ENCODE results near the gene LRRN1.
A peak's percentile ranks its signal among the peaks of the same experiment; 100 is the strongest.

LRRN1 gene
- total RNA-seq = 0 to 0.34 reads per million in 2 donors

DNA sequence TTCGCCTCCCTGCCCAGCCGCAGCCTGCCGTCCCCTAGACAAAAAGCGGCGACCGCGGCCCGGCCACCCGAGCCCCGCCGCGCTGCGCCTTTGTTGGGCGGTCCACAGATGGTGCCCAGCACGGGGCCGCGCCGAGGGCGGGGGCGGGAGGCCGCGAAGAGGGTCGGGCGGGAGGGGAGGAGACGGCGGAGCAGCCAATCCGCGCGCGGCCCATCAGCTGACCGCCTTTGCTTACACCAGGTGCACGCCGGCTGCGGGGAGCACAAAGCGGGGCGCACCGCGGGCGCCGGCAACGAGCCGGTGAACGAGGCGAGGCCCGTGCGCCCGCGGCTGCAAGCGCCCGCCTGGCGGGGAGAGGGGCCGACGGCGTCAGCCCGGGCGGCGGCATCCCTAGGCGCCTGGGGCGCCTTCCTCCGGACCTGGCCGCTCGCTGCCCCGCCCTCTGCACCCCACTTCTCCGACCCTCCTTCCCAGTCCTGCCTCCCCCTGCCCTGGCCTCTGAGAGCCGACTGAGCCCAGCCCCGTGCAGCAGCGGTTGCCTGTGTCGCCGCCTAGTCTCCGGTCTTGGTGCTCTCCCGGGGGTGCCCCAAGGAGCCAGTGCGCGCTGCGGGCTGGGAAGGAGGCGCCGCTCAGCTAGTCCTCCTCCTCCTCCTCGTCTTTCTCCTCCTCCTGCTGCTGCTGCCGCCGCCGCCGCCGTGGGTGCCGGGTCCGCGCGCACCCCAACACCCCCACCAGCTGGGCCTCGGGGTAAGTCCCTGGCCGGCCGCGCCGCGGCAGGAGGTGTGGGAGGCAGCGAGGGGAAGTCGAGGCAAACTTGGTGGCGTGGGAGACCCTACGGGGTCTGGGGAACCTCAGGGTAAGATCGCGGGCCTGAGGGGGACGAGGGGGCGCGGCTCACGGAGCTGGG lies at the start of gene LRRN1:
TSS of gene LRRN1 (plus strand) at position 259 of the 907 bp plus-strand sequence. CDS start 45,211 bp downstream, outside the sequence.
- peak in 1 of 5 experiments; percentile 44 for DNase-seq

DNA sequence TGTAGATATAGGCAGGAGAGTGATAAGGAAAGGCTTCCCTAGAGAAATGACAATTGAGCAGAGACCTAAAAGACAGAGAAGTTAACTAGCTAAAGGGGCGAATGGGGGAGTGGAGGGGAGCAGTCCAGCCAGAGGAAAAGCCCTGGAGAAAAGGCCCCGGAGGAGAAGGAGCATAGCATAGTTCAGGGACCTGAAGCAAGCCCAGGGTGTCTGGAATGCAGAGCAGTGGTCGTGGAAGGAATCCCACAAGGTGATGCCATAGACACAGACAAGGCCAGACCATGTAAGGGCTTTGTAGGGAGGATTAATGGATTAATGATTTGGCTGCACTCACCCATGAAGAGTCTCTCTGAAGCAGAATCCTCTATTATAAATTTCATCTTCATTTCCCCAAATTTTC lies 45.8 kb upstream of the LRRN1 start:
- DNase-seq = no peak

DNA sequence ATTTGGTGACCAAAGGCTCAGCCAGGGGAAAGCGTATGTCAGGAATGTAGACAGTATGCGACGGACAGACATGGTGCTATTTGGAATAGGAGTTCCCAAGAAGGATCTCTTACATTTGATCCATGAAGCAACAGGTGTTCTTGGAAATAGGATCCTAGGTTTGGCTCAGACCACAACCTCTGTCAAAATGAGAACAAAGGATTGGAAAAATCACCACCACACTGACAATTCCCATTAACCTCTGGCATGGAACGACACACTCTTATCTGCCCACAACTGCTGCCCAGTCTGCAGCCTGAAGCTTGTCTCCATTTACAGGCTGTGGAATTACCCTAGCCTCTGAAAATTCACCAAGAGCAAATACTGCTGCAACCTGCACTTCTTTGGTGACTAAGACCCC lies 33.6 kb upstream of the LRRN1 start:
- DNase-seq = no peak

DNA sequence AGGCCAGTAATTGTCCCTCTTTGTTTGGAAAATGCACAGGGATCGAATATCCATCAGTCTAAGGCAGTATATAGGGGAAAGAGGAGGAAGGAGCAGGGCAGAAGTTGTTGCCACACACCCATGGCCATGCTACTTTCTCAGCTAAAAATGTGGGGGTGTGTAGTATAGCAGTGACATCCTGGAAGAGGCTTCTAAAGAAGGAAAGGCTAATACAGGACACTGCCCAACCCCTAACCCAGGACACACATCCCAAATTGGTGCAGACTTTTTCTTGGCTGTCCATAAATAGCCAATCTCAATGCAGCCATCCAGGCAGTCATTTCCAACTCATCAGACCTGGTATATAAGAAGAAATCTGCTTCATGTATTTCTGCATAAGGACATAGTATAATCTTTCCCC lies 33.1 kb upstream of the LRRN1 start:
- DNase-seq = no peak

DNA sequence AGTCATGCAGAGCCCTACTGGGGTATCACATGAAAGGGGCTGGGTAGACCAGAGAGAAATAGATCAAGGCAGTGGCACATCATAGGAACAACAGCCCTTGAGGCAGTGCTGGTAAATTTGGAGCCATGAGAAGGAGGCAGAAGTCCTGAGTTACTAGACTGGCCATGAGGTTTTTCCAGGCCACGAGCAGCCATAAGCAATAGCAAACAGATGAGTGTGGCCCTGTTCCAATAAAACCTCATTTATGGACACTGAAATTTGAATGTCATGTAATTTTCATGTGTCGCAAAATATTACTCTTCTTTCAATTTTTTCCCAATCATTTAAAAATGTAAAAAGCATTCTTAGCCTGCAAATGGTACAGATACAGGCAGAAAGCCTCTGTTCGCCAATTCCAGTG lies 28.1 kb upstream of the LRRN1 start:
- DNase-seq = no peak

DNA sequence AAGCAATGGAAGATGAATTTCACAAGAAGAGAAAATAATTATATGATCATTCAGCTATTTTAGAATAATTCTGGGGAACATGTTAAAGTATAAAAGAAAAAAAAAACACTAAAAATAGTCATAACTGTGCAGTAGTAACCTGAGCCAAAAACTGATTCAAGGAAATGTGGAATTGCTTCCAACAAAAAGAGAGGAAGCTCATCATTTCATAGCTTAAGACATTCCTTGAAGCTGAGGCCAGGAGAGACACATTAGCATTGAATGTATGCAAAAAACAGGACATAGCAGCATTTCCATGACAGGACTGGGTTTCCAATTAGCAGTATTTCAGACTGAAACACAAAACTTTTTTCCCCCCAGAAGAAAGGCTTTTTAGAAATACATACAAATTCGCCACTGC lies 27.7 kb upstream of the LRRN1 start:
- DNase-seq = no peak

DNA sequence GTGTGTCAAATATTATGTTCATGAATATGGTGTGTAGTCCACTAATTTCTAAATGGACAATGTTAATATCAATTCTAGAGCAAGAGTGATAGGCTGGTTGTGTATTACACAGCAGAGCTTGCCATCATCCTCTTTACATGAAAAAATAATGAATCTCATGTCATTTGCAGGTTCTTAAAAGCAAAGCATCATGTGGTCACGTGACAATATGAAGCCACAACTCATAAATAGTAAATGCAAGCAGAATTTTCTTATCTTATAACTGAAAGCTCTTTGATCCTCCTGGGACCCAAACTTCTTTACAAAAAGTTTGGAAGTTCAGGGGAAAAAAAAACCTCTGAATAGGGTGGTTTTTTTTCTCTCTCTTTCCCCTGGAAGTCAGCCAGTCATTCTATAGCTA lies 26.9 kb upstream of the LRRN1 start:
- DNase-seq = no peak

DNA sequence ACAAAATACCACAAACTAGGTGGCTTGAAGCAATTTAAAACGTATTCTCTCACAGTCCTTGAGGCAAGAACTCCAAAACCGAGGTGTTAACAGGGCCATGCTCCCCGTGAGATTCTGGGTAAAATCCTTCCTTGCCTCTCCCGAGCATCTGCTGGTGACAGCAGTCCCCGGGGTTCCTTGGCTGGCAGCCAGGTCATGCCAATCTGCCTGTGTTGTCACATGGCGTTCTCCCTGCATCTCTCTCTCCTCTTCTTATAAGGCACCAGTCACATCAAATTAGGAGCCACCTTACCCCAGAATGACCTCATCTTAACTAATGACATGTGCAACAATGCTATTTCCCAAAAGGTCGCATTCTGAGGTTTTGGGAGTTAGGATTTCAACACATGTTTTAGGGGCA lies 26.3 kb upstream of the LRRN1 start:
- DNase-seq = no peak

DNA sequence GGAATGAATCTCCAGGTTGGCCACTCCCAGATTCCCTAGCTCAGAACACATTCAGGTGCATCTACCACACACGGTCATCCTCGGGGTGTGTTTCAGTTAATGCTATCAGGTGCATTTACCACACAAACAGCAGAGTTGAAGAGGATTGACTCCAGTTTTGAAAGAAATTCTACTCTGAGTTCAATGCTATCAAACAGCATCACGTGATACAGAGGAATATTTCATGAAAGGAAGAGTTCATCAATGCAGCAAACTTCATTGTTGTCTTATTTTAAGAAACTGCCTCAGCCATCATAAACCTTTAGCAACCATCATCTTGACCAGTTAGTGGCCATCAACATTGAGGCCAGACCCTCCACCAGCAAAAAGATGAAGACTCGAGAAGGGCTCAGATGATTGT lies 22.6 kb upstream of the LRRN1 start:
- DNase-seq = no peak

DNA sequence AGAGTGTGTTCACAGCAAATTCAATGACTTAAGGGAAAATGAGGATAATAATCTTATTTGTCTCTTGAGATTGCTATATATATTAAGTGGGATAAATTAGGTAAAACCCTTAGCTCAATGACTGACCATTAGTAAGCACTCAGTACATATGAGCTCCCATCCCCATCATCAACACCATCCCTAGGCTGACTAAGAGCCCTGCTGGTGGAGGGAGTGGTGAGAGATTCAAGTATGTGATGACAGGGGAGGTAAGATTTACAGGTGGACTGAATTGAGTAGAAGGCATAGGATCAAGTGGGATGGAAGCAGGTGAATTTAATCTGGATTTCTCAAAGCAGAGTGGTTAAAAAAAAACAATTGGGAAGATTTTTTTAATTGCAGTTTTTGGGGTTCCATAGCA lies 21.0 kb upstream of the LRRN1 start:
- DNase-seq = no peak

DNA sequence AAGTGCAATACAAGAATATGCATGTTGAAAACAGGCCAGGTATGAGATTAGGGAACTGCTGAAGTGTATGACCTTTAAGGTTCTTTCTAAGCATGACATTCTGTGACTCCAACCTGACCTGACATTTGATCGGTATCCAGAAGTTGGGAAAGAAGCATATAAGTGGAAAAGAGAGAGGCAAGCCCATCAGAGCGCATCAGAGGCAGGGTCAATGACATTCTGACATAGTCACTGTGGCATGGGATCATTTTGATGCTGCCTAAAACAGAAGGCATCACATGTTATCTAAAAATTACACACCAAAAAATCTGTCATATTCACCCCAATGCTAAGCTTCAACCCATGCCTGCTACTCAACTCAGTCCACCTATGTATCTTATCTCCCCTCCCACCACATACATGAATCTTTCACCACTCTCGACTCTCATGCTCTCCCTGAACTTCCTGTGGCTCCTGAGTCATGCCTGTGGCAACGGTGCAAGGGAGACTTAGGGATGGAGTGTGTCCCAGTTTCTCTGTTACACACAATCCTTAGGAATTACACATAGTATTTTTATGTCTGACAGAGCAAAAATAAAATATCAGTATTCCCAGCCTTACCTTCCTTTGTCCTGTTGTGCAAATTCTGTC lies 20.5 kb upstream of the LRRN1 start:
- DNase-seq = no peak

DNA sequence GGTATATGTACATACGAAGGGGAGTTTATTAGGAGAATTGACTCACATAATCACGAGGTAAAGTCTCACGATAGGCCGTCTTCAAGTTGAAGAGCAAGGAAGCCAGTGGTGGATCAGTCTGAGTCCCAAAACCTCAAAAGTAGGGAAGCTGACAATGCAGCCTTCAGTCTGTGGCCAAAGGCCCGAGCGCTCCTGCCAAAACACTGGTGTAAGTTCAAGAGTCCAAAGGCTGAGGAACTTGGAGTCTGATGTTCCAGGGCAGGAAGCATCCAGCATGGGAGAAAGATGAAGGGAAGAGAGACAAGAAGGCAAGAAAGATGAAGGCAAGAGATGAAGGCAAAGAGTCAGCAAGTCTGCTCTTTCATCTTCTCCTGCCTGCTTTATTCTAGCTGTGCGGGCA lies 16.8 kb upstream of the LRRN1 start:
- DNase-seq = no peak

DNA sequence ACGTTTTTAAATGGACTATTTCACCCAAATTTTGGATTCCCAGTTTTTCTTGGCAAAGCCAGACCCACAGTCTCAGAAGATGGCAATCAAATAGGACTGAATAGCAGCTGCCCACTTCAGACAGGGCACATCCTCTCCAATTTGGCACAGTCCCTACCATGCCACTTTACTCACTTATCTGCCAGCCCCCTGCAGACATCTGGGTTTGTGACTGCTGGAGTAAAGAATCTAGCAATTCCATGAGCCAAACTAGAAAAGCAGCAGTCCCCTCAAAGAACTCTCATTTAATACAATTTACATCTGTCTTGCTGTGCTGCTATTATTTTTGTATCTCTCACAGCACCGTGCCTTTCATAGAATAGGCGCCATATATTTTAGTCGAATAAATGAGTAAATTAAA lies 16.0 kb upstream of the LRRN1 start:
- DNase-seq = no peak

DNA sequence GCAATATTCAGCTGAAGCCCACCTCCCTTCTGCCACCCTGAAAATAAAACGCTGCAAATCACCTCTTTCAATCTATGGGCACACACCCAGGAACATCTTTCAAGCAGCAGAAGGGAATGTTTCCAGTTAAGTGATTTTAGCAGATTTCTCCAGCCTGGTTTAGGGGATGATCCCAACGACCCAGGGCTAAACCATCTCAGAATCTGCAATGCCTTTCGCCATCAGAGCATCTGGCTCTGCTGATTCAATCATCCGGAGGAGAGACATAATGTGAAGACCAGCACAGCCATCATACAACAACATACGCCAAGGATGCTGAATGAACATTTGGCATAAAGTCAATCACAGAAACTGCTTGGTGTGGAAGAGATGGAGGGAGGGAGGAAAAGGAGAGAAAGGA lies 15.5 kb upstream of the LRRN1 start:
- DNase-seq = no peak

DNA sequence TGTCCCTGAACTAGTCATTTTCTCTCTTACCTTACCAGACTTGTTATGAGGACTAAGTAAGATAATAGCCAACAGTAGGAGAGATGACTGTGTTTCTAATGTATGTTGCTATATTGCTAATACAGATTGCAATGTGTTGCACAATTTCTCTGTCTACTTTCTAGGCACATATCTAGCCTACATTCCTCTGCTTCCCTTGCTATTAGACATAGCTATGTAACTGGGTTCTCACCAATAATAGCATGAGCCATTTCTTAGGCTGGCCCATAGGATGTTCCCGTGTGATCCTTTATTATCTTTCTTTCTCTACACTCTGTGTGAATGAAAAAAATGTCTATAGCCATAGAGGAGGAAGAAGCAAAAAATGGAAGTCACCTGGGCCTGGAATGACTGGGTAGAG lies 6.8 kb upstream of the LRRN1 start:
- DNase-seq = no peak

DNA sequence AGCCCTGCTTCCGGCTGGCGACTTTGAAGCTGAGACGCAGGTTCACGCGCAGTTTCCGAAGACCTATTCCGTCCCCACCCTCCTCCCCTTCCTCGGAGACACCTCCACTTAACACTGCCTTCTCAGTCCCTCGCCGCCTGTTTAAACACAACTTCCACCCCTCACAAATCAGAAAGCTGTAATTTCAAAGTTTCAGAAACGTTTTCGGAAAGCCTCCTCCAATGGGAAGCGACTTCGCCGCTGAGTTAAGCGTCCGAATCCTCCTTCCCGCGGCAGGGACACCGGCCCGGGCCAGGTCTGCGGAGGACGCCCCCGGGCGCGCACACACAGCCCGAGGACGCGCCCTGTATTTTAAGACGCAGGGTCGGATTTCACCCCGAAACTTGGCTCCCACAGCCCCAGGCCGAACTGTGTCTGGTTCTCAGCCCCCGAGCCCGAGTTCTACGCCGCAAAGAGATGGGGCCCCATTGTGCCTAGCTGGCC lies 559 bp upstream of the LRRN1 start:
- DNase-seq = peak in 1 of 5 experiments; percentile 41

DNA sequence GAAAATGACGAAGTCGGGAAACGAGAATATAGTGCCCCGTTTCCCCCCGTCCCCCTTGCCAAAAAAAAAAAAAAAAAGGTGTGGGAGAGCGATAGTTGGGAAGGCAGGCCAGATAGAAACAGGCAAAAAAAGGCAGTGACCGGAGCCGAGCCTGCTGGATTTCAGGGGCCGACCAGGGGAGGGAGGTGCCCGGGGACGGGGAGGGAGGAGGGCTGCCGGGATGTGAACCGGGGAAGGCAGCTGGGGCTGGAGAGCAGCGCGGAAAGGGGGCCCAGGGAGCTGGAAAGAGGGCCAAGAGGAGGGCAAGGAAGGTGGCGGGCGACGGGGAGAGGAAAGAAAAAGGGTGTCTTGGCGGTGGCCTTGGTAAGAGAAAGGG lies 837 bp downstream of the LRRN1 start:
- no peak for DNase-seq

DNA sequence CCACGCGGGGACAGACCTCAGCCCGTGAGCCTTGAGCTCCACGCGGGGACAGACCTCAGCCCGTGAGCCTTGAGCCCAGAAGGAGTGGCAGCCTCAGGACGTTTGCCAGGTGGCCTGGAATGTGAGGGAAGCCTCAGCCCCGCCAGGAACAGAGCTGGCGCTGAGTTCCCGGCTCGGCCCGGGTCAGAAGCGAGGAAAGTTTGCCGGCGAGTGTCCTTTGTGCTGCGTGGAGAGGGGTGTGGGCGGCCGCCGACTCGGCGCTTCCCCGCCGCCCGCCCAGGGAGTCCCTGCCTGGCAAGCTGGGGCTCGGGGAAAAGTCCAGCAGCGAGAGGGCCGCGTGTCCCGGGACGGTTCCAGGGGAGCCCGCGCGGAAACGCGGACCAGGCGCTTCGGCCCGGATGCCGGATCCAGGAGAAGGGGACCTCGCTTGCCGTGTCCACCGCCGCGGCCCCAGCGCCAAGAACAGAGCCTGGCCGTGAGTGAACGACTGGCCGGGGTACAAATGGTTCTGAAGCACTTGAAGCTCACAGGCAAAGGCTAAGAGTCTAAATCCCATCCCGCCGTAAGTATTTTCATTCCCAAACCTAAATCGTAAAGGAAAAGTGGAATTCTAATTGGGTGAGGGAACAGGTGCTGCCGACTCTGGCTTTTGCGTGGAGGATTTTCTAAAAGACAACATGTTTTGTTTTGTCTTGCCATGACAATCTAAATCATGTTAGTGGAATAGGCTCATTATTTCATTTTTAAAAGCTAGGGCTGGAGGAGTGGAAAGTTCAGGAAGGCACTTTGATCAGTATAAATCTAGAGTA lies 1.7 kb downstream of the LRRN1 start:
- DNase-seq = no peak

DNA sequence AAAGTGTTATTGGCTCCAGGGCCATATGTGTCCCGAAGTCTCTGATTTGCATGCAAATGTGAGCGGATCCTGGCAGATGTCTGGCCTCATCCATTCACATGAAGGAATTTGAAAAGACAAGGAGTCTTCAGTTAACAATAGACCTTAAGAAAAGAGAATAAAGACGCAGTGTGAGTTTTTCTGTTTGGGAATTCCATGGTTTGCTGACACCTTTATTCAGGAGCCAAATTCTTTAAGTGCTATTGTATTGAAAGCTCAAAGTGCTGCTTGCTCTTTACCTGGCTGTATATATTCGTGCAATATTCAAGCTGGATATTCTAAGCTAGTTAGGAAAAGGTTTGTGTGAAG lies 2.2 kb downstream of the LRRN1 start:
- DNase-seq = no peak

DNA sequence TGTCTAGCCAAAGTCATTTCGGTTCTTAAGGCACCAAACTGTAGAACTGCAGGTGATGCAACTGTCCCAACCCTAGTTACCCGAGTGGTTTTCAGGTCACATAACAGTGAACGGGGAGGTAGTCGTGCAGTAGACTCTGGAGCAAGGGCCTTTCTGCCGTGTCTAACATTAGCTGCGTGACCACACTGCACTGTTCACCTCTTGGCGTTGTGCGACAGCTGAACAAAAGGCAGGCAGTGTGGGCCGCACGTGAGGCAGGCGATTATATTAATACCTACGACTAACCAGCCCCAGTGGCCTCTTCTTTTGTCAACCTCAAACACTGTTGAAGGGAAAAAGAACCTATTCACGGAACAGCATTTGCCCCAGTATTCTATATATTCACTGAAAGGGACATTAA lies 2.8 kb downstream of the LRRN1 start:
- no peak for DNase-seq

DNA sequence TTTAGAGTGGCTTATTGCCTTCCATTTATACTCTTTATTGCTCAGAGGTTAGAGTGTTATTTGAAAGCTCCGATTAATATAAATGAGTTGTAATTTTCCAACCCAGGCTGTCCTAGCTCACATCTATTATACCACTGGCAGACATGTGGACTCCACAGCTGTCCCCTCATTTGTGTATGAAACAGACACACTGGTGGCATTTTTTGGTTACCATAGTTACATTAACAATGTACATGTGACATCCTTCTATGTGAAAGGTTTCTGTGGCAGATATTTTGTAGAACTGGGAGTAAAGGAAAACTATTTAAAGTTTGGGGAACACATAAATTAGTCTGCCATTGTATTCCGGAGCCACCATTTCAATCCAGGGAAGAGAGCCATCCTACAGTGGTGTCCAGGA lies 5.3 kb downstream of the LRRN1 start:
- no peak for DNase-seq

DNA sequence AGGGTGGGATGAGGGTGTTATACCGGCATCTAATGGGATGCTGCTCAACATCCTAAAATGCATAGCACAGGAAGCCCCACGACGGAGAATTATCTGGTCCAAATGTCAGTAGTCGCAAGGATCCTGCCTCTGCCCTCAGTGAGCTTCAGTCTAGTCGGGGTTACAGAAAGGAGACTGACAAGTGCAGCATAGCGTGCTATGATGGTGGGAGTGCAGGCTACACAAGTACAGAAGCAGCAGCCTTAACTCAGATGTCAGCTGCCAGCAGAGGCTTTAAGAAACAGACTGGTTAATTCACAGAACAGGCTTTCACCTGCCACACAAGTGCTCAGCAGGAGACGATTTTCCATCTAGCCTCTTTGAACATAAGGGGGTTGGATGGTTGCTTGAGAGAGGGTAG lies 6.9 kb downstream of the LRRN1 start:
- no peak for DNase-seq

DNA sequence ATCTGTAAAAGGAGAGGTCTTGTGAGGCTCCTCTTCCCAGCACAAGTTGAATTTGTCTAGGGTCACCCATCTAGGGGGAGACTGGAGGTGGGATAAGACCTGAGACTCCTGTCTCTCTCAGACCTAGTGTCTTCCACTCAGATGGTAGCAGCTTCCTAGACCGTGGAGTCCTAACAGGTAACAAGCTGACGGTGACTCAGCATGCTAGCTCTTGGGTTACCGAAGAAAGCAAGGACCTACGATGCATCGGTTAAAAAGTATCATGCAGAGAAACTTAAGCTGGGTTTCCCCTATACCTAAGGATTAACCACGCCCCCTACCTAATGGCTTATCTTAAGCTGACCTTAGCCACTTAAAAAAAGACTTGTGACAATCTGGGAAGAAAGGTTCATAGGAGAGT lies 7.6 kb downstream of the LRRN1 start:
- no peak for DNase-seq

DNA sequence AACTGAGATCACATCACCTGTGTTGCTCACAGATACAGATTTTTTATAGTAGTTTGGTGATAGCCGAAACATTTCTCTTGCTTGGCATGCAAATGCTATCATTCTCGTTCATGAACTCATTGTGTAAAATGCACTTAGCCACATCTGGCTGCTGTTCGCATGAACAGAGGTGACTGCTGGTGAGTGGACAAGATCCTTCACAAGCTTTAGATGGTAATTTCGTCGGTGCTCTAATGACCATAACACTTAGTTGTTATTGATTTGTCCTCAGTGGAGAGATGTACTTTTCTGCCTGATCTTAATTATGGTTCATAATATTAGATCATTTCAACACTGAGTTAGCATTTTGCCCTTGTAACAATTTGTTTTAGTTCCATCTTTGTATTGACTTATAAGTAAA lies 13.8 kb downstream of the LRRN1 start:
- no peak for DNase-seq

Data from T-helper 2 cell (primary cell).